HG03045 (cell line): ENCODE data around the gene DKKL1.
A peak's percentile ranks its signal among the peaks of the same experiment; 100 is the strongest.
"Not testable (repeated sequence)": the region's sequence is repeated elsewhere in the genome, so short reads cannot be mapped to it uniquely, and the experiment has no call there.

Experiments used
- ATAC-seq: cut with Tn5 transposase; IDR thresholded peaks from one replicate; pipeline ENCODE4 v1.9.1; 2021; ENCODE audit warnings: mild to moderate bottlenecking, moderate library complexity; ENCODE audit not compliant: unreplicated experiment

The DKKL1 gene

GRCh38 chr19:49363268-49364082 lies at the start of gene DKKL1:
Gene DKKL1, plus strand, starts transcription at chr19:49363877. Its CDS starts 122 bp downstream, at chr19:49363999.
- peak; percentile 65 for ATAC-seq

GRCh38 chr19:49315111-49315510 lies 48.6 kb upstream of the DKKL1 start:
- ATAC-seq, result no peak

GRCh38 chr19:49316284-49316683 lies 47.4 kb upstream of the DKKL1 start:
- ATAC-seq, result no peak

DNA sequence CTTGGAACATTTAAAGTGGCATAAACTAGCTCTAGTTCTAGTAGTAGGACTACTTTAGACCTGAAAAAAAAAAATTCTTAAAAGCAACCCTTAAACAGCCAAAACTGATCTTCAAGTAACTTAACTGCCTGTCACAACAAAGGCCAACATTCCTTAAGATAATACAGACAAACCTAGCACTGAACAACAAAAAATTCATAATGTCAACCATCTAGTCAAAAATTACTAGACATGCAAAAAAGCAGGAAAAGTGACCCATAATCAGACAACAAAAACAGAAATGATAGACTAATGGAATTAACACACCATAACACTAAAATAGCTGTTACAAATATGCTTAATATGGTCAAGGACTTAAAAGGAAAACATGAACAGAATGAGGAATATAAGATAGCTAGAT lies 45.4 kb upstream of the DKKL1 start:
- ATAC-seq, result no peak

DNA sequence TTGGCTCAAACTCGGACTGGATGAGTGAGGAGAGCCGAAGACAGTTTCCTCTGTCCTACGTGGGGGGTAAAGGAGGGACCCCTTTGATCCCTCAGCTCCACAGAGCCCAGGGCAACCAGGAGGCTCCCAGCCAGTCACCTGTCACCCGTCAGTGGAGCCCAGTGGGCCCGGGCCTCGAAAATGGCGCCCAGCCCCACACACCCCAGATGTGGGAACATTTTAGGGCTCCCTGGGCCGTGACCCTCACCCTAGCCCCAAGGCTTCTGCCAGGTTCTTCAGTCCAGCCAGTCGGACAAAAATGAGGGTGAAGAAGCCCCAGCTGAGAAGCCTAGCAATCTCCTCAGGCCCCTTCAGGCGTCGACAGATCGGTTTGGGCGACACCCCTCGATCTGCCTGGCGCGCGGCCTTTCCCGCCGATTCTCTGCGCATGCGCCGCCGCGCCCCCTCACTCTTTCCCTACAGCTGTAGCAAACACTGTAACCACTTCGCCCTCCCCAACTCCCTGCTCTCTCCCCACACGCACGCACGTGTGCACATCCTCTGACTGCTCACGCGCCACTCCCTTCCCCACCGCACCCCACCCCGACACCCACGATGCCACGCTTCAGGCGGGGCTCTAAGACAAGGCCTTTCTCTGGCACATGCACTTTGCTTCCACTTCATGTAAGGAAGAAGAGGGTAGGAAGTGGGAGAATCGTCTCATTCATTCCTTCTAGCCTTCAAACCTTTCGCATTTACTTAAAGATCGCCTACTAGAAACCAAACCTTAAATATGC lies 38.7 kb upstream of the DKKL1 start, which contains the start of gene SLC6A16:
SLC6A16 (minus strand) TSS at position 391 of the 776 bp plus-strand sequence. CDS start 13,844 bp downstream, outside the sequence.
- no peak for ATAC-seq

DNA sequence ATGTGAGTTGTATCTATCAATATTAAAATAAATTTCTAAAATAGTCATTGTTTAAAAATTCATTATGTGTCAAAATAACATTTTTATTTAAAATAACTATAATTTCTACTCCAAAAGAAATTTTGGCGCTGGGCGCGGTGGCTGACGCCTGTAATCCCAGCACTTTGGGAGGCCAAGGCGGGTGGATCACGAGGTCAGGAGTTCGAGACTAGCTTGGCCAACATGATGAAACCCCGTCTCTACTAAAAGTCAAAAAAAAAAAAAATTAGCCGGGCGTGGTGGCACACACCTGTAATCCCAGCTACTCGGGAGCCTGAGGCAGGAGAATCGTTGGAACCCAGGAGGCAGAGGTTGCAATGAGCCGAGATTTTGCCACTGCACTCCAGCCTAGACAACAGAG lies 37.9 kb upstream of the DKKL1 start:
- ATAC-seq, result not testable (repeated sequence)

- ATAC-seq, result no peak
Measured at GRCh38 chr19:49326165-49326704, 37.4 kb upstream of the DKKL1 start.

DNA sequence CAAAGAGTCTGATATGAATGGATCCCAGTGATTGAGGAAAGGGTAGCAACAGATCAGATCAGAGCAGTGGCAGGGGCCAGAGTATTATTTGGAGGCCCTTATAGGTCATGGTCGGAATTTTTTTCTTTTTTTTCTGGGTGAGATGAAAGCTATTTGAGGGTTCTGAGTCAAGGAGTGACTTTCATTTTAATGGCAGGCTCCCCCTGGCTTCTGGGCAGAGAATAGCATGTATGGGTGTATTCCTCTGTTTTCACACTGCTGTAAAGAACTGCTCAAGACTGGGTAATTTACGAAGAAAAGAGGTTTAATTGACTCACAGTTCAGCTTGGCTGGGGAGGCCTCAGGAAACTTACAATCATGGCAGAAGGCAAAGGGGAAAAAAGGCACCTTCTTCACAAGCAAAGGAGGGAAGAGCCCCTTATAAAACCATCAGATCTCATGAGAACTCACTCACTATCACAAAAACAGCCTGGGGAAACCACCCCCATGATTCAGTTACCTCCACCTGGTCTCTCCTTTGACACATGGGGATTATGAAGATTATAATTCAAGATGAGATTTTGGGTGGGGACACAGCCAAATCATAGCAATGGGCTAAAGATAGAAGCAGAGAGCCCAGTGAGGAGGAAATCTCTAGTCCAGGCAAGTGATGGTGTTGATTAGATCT lies 35.7 kb upstream of the DKKL1 start:
- no peak for ATAC-seq

GRCh38 chr19:49328741-49329140 lies 34.9 kb upstream of the DKKL1 start:
- ATAC-seq, result no peak

- ATAC-seq, result not testable (repeated sequence)
Measured at GRCh38 chr19:49331187-49331586, 32.5 kb upstream of the DKKL1 start.

DNA sequence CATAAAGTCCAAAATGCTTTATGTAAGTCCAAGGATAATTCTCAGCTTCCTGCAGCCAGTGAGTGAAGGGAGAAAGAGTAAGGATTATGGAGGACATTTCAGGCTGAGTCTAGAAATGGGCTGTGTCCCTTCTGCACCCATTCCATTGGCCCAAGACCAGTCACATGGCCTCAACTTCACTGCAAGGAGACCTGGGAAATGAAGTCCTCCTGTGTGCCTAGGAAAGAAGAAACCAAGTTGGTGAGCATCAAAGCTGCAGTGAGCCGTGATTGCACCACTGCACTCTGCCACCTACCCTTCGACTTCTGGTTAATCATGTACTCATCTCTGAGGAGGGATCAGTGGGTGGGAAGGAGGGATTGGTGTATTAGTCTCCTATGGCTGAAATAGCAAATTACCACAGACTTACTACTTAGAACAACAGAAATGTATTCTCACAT lies 32.0 kb upstream of the DKKL1 start:
- ATAC-seq, result peak; percentile 31

GRCh38 chr19:49332691-49333417 lies 30.8 kb upstream of the DKKL1 start:
- not testable (repeated sequence) for ATAC-seq

GRCh38 chr19:49333418-49333805 lies 30.3 kb upstream of the DKKL1 start:
- no peak for ATAC-seq

GRCh38 chr19:49333811-49334288 lies 29.8 kb upstream of the DKKL1 start:
- no peak for ATAC-seq

- no peak for ATAC-seq
Measured at GRCh38 chr19:49335071-49335783, 28.4 kb upstream of the DKKL1 start, which contains the start of gene CD37. Gene CD37, plus strand, starts transcription at chr19:49335406. Its CDS starts 135 bp downstream, at chr19:49335541.

DNA sequence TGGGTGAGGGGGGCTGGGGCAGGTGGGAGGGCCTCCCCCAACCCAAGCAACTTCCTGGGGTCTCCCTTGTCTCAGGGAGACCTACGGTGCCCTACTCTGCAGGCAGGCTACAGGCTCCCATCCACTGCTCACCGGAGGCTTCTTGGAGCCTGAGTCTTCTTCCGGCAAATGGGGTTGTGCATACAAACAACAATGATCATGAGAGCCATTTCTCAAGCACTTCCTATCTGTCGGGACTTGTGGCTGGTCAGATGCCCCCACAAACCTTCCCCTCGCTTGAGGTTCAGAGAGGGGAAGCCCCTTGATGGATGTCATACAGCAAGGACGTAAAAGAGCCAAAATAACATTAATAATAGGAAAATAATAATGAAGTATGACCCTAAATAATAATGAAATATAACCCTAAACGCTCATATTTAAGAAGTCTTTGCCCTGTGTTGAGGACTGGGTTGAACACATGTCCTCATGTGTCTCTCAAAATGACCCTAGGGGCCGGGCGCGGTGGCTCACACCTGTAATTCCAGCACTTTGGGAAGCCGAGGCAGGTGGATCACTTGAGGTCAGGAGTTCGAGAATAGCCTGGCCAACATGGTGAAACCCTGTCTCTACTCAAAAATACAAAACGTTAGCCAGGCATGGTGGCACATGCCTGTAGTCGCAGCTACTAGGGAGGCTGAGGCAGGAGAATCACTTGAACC lies 27.7 kb upstream of the DKKL1 start:
- no peak for ATAC-seq

DNA sequence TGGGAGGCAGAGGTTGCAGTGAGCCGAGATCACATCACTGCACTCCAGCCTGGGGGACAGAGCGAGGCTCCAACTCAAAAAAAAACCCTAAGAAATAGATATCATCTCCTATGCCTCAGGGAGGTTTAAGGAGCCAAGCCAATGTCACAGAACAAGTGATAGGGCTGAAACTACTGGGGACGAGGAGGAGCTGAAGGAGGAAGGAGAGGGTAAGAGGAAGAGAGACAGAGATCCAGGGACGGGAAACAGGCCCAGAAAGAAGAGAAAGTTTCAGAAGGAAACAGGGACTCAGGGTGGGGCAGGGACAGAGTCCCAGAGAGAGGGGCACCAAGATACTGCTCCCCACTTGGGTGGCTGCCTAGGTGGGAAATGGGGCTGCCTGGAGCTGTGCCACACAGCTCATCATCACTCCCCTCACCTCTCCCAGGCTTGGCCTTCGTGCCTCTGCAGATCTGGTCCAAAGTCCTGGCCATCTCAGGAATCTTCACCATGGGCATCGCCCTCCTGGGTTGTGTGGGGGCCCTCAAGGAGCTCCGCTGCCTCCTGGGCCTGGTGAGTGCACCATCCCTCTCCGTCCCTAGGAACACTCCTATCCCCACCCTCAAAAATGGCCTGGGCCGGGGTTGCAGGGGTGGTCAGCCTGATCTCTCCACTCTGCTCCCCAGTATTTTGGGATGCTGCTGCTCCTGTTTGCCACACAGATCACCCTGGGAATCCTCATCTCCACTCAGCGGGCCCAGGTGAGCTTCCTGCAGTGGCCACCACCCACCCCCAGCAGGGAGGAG lies 27.0 kb upstream of the DKKL1 start:
- no peak for ATAC-seq
